Right lobe of liver (tissue), 6 donors: Measurements from ENCODE around the gene ELK3. TPM values are rescaled to one million over a fixed set of nuclear protein-coding genes. Genes with fewer than 3 reads are reported as not detected.

ENCODE experiments used
- ATAC-seq, 4 donors: fragments of 200-7000 bp; cut with Tn5 transposase; one replicate each; pipeline ENCODE4 v1.9.1; 2020; ENCODE audit warnings: mild to moderate bottlenecking in 4 of 4, moderate library complexity in 4 of 4
- DNase-seq, 3 donors: peaks; one replicate each; pipeline ENCODE4 v3.0.0-alpha.2; 2020
- H3K27ac ChIP-seq, 3 donors: fragments of 200-600 bp; one replicate each; pipeline ENCODE4 v1.8.0; 2022
- H3K27me3 ChIP-seq, 2 donors: fragments of 200-600 bp; one replicate each; pipeline ENCODE4 v1.8.0; 2022
- H3K36me3 ChIP-seq, 4 donors: fragments of 200-600 bp; sonication (generic) in 1 of 4; one replicate each; pipeline versions ENCODE4 v1.5.1 to v1.8.0; 2017 to 2022; ENCODE audit warnings: control low read depth in 1 of 4
- H3K4me1 ChIP-seq, 4 donors: fragments of 200-600 bp; sonication (generic) in 1 of 4; one replicate each; pipeline versions ENCODE4 v1.5.1 to v1.8.0; 2017 to 2022; ENCODE audit warnings: control low read depth in 1 of 4
- H3K4me3 ChIP-seq, 3 donors: fragments of 200-600 bp; one replicate each; pipeline ENCODE4 v1.8.0; 2022
- H3K9me3 ChIP-seq, 4 donors: fragments of 200-600 bp; sonication (generic) in 1 of 4; one replicate each; pipeline versions ENCODE4 v1.5.1 to v1.8.0; 2017 to 2022; ENCODE audit warnings: control low read depth in 1 of 4
- CTCF ChIP-seq, 4 donors: fragments of 200-600 bp in 3 of 4; fragments of 450-650 bp in 1 of 4; IDR thresholded peaks; one replicate each; pipeline versions ENCODE4 v1.5.1 to v1.8.0; 2016 to 2022; ENCODE audit warnings: antibody characterized with exemption in 4 of 4, mild to moderate bottlenecking in 2 of 4
- POLR2A ChIP-seq: fragments of 450-650 bp; IDR thresholded peaks from one replicate; pipeline ENCODE4 v1.6.1; 2017; ENCODE audit warnings: antibody characterized with exemption, mild to moderate bottlenecking
- WGBS: methylation state at CpG from one replicate; pipeline ENCODE4 v1.1.6; 2018; ENCODE audit warnings: low coverage, low lambda C conversion rate; ENCODE audit not compliant: insufficient coverage; ENCODE audit errors: missing lambda C conversion rate; 5-methylcytosine and 5-hydroxymethylcytosine counted together
- intact Hi-C, 2 donors: fragments of 100-400 bp; cut with DNase I; formaldehyde crosslinking; loops; one replicate each; pipeline versions ENCODE4 v1.11.2 to v1.14.1; 2022
- total RNA-seq, 6 experiments: library from RNA; depleted of rRNA in 2 of 6; stranded (reverse); fragments of >200 nt in 2 of 6; fragmentation: NEBNext Ultra II Directional in 3 of 6; extraction: Animal tissue kit (Norgen Biotek cat#: 25700) in 3 of 6; gene quantifications; one replicate each; pipeline versions ENCODE4 v1.1.0 to v1.2.4, GENCODE V29; 2016 to 2023
- donor health status: DM: no; HTN: yes; CAD: no.
- donor health status: DM: no; HTN: no; CAD: no.
- donor health status: DM: no; HTN: no; CAD: no.
- donor health status: DM: no; HTN: yes; CAD: no.
- donor health status: DM: no; HTN: yes; CAD: no.

ELK3 gene
- total RNA-seq, 6 experiments from 2014 or later, result 5.3 to 11.2 (median 5.8) TPM

GRCh38 chr12:96210376-96211055, 16.3 kb downstream of the ELK3 start:
- TF ChIP-seq POLR2A (no peak), CTCF (IDR thresholded peaks at IDR 0.05) (no peak)
- H3K4me1 ChIP-seq, result peaks cover 0 to 5% (median 0%) of the 10 kb centered on the region in 4 donors
- no peaks in the 10 kb centered on the region for H3K9me3 ChIP-seq
- ATAC-seq (no peak), DNase-seq (no peak)
- no peak overlapping the region for H3K4me3 ChIP-seq
- intact Hi-C loops, result loop anchor here in 1 of 2 donors (10.0 kb wide), 1 partner anchor 146 kb away; no protein-coding TSS in a partner anchor
- H3K36me3 ChIP-seq, result no peaks in the 10 kb centered on the region
- WGBS, result 52% methylated on average over 16 of the region's 19 CpGs
- no peak overlapping the region for H3K27ac ChIP-seq
- H3K27me3 ChIP-seq, result no peaks in the 10 kb centered on the region

- H3K9me3 ChIP-seq, result no peaks in the 10 kb centered on the region
- DNase-seq, result no peak
Measured at GRCh38 chr12:96211988-96212387, 17.8 kb downstream of the ELK3 start.

GRCh38 chr12:96212456-96213375, 18.5 kb downstream of the ELK3 start:
- intact Hi-C loops, result loop anchor here in 1 of 2 donors (10.0 kb wide), 1 partner anchor 148 kb away; no protein-coding TSS in a partner anchor
- WGBS, result 68% methylated on average over 10 of the region's 10 CpGs
- H3K27ac ChIP-seq, result peak overlapping the region in 1 of 3 donors; percentile 20
- H3K4me1 ChIP-seq, result peaks cover 0 to 9% (median 0%) of the 10 kb centered on the region in 4 donors
- no peak for ATAC-seq
- no peak overlapping the region for H3K4me3 ChIP-seq
- no peaks in the 10 kb centered on the region for H3K27me3 ChIP-seq
- H3K36me3 ChIP-seq, result no peaks in the 10 kb centered on the region
- DNase-seq, result no peak
- H3K9me3 ChIP-seq, result no peaks in the 10 kb centered on the region
- TF ChIP-seq POLR2A, result no peak
- TF ChIP-seq CTCF (IDR thresholded peaks at IDR 0.05), result no peak

More at GRCh38 chr12:96211988-96212387, 17.8 kb downstream of the ELK3 start:
- Histone ChIP-seq H3K27ac (peak overlapping the region in 1 of 3 donors; percentile 36), H3K27me3 (no peaks in the 10 kb centered on the region), H3K4me3 (no peak overlapping the region), H3K36me3 (no peaks in the 10 kb centered on the region), H3K4me1 (peaks cover 0 to 9% (median 0%) of the 10 kb centered on the region in 4 donors)
- intact Hi-C loops, result loop anchor here in 1 of 2 donors (10.0 kb wide), 1 partner anchor 147 kb away; no protein-coding TSS in a partner anchor
- 41% methylated on average over 3 of the region's 3 CpGs for WGBS
- peak in 3 of 4 donors; percentile 8 to 34 (median 28) for ATAC-seq
- TF ChIP-seq POLR2A, result no peak

GRCh38 chr12:96213869-96214268, 19.7 kb downstream of the ELK3 start:
- intact Hi-C loops, result loop anchor here in 1 of 2 donors (10.0 kb wide), 1 partner anchor 149 kb away; no protein-coding TSS in a partner anchor
- ATAC-seq, result no peak
- Histone ChIP-seq H3K36me3 (no peaks in the 10 kb centered on the region), H3K9me3 (no peaks in the 10 kb centered on the region), H3K27me3 (no peaks in the 10 kb centered on the region), H3K4me1 (peaks cover 0 to 9% (median 0%) of the 10 kb centered on the region in 4 donors), H3K27ac (no peak overlapping the region), H3K4me3 (no peak overlapping the region)
- TF ChIP-seq POLR2A, result no peak
- whole genome bisulfite sequencing, result 78% methylated on average over 7 of the region's 7 CpGs
- no peak for DNase-seq

GRCh38 chr12:96215919-96216273, 21.7 kb downstream of the ELK3 start:
- no peak overlapping the region for H3K4me3 ChIP-seq
- intact Hi-C loops, result loop anchor here in 1 of 2 donors (10.0 kb wide), 1 partner anchor 151 kb away; no protein-coding TSS in a partner anchor
- no peak for DNase-seq
- peaks cover 0 to 9% (median 0%) of the 10 kb centered on the region in 4 donors for H3K4me1 ChIP-seq
- no peak overlapping the region for H3K27ac ChIP-seq
- 29% methylated on average over 4 of the region's 8 CpGs for WGBS
- no peaks in the 10 kb centered on the region for H3K27me3 ChIP-seq
- no peak for ATAC-seq
- TF ChIP-seq POLR2A (no peak), CTCF (IDR thresholded peaks at IDR 0.05) (no peak)
- H3K9me3 ChIP-seq, result no peaks in the 10 kb centered on the region
- no peaks in the 10 kb centered on the region for H3K36me3 ChIP-seq
